Neural cell (in vitro differentiated cells): ENCODE results near the gene SLC22A23.

Experiments
- EP300 ChIP-seq: fragments of 450-650 bp; conservative IDR thresholded peaks from 2 replicates; pipeline ENCODE4 v1.6.1; 2014; ENCODE audit warnings: antibody characterized with exemption, mild to moderate bottlenecking, moderate library complexity; ENCODE audit not compliant: poor library complexity, severe bottlenecking
- EZH2 ChIP-seq: fragments of 200-600, 300-800 bp; shearing (Covaris generic), sonication (generic); IDR thresholded peaks from 2 replicates; pipeline ENCODE4 v1.6.1; 2014; ENCODE audit warnings: antibody characterized with exemption, low read length, borderline replicate concordance, mild to moderate bottlenecking; ENCODE audit not compliant: insufficient read depth, poor library complexity, severe bottlenecking
- MXI1 ChIP-seq: fragments of 450-650 bp; conservative IDR thresholded peaks from 2 replicates; pipeline ENCODE4 v1.6.1; 2014; ENCODE audit warnings: antibody characterized with exemption, mild to moderate bottlenecking; ENCODE audit not compliant: poor library complexity, severe bottlenecking
- POLR2AphosphoS5 ChIP-seq: IDR thresholded peaks from 2 replicates; pipeline ENCODE4 v1.6.1; 2012
- RAD21 ChIP-seq: fragments of 450-650 bp; conservative IDR thresholded peaks from 2 replicates; pipeline ENCODE4 v1.6.1; 2014; ENCODE audit warnings: antibody characterized with exemption, mild to moderate bottlenecking, moderate library complexity
- SMC3 ChIP-seq: fragments of 450-650 bp; conservative IDR thresholded peaks from 2 replicates; pipeline ENCODE4 v1.6.1; 2014; ENCODE audit warnings: antibody characterized with exemption, mild to moderate bottlenecking, moderate library complexity; ENCODE audit not compliant: poor library complexity
- TAF1 ChIP-seq: IDR thresholded peaks from 2 replicates; pipeline ENCODE4 v1.6.1; 2012; ENCODE audit warnings: low read depth
- TF ChIP-seq, protein P1 (sequence below): fragments of 450-650 bp; IDR thresholded peaks from 2 replicates; pipeline ENCODE4 v1.5.1; 2014; ENCODE audit warnings: antibody characterized with exemption, mild to moderate bottlenecking, moderate library complexity; ENCODE audit not compliant: poor library complexity, severe bottlenecking
- TF ChIP-seq, protein P2 (sequence below): IDR thresholded peaks from 2 replicates; pipeline ENCODE4 v1.6.1; 2012; ENCODE audit warnings: borderline replicate concordance

DNA sequence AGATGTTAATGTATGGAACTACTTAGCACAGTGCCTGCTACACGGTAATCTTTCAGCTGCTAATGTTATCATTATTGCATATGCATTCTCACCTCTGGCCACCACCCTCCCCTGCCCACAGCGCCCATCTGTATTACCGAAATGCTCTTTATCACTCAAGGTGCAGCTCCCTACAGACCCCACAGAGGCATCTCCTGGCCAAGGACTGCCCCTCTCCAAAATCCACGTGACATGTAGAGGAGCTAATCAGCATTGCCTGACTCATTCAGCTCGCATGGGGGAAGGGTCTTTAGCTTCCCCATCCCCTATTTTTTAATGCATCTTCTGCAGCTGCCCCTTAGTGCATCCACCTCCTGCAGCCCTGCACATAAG is 41.8 kb downstream of the SLC22A23 start:
- TF ChIP-seq POLR2AphosphoS5, result no peak
- TF ChIP-seq, protein P1, sequence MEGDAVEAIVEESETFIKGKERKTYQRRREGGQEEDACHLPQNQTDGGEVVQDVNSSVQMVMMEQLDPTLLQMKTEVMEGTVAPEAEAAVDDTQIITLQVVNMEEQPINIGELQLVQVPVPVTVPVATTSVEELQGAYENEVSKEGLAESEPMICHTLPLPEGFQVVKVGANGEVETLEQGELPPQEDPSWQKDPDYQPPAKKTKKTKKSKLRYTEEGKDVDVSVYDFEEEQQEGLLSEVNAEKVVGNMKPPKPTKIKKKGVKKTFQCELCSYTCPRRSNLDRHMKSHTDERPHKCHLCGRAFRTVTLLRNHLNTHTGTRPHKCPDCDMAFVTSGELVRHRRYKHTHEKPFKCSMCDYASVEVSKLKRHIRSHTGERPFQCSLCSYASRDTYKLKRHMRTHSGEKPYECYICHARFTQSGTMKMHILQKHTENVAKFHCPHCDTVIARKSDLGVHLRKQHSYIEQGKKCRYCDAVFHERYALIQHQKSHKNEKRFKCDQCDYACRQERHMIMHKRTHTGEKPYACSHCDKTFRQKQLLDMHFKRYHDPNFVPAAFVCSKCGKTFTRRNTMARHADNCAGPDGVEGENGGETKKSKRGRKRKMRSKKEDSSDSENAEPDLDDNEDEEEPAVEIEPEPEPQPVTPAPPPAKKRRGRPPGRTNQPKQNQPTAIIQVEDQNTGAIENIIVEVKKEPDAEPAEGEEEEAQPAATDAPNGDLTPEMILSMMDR, result no peak
- TF ChIP-seq EZH2, result no peak
- no peak for TF ChIP-seq TAF1
- no peak for TF ChIP-seq SMC3
- TF ChIP-seq EP300, result no peak
- TF ChIP-seq MXI1, result no peak
- TF ChIP-seq, protein P2, sequence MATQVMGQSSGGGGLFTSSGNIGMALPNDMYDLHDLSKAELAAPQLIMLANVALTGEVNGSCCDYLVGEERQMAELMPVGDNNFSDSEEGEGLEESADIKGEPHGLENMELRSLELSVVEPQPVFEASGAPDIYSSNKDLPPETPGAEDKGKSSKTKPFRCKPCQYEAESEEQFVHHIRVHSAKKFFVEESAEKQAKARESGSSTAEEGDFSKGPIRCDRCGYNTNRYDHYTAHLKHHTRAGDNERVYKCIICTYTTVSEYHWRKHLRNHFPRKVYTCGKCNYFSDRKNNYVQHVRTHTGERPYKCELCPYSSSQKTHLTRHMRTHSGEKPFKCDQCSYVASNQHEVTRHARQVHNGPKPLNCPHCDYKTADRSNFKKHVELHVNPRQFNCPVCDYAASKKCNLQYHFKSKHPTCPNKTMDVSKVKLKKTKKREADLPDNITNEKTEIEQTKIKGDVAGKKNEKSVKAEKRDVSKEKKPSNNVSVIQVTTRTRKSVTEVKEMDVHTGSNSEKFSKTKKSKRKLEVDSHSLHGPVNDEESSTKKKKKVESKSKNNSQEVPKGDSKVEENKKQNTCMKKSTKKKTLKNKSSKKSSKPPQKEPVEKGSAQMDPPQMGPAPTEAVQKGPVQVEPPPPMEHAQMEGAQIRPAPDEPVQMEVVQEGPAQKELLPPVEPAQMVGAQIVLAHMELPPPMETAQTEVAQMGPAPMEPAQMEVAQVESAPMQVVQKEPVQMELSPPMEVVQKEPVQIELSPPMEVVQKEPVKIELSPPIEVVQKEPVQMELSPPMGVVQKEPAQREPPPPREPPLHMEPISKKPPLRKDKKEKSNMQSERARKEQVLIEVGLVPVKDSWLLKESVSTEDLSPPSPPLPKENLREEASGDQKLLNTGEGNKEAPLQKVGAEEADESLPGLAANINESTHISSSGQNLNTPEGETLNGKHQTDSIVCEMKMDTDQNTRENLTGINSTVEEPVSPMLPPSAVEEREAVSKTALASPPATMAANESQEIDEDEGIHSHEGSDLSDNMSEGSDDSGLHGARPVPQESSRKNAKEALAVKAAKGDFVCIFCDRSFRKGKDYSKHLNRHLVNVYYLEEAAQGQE, result no peak
- TF ChIP-seq RAD21, result no peak
